HG03108 (cell line): ENCODE results near the gene BOD1L1.

Experiments used
- ATAC-seq: cut with Tn5 transposase; IDR thresholded peaks from one replicate; pipeline ENCODE4 v1.9.1; 2021; ENCODE audit warnings: moderate library complexity; ENCODE audit not compliant: unreplicated experiment

BOD1L1 gene

DNA sequence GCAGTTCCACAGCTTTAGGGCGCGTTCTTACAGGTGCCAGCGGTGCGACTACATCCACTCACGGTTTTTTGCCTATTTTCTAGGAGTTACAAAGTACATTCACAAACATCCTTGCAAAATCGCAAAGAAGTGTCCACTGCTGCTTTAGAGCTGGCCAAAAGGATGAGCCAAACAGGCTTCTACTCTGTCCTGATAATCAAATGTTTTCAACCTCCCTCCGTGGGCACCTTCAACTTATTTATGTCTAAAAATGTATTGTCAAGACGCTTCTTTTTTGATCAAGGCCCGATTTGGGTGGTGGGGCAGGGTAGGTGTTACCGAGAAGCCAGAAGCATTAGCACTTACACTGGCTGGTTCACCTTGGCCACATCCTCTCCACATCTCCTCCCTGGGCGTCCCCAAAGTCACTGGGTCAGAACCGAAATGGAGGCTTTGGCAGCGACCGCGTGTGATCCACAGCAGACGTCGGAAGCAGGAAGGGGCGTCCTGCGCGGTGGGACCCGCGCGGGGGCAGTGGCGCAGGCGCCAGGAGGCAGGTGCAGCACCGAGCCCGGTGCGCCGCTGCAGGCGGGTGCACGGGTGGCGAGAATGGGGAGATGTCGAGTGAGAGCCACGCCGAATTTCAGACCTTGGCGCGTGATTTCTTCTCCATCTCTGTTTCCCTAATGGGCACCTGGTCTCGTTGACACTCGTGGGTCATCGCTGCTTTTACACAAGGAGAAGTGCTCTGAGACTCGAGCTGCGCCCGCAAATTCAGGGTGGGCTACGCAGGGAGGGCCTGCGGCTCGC is 100.1 kb downstream of the BOD1L1 start:
- no peak for ATAC-seq

- no peak for ATAC-seq
Observed at GRCh38 chr4:13526658-13527057, 100.9 kb downstream of the BOD1L1 start.

DNA sequence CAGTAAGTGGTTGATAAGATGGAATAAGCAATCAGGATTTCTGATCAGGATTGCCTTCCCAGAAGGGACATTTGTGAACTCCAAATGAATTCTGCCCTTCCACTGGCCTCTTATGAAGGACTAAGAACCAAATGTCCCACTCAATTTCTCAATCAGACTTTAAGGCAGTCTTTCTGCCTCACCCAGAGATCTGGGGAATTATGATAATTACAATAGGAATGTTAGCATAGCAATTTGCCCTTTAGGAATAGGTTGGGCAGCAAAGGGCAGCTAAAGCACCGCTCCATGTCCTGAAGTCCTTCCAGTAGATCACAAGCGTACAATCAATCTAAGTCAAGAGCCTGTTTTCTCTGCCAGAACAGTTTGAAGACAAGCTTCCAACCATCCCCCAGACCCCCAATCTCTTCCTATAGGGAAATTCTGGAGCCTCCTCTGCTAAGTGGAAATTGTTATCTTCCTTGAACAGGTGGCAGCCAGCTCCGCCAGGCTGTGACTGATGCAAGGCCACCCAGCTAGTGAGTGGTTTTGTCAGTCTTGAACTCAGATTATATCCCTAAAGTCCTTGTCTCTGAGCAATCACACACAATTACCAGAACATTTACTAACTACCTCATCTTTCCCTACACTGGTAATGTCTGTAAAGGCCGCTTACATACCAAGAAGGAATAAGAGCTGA is 101.8 kb downstream of the BOD1L1 start:
- ATAC-seq, result no peak

DNA sequence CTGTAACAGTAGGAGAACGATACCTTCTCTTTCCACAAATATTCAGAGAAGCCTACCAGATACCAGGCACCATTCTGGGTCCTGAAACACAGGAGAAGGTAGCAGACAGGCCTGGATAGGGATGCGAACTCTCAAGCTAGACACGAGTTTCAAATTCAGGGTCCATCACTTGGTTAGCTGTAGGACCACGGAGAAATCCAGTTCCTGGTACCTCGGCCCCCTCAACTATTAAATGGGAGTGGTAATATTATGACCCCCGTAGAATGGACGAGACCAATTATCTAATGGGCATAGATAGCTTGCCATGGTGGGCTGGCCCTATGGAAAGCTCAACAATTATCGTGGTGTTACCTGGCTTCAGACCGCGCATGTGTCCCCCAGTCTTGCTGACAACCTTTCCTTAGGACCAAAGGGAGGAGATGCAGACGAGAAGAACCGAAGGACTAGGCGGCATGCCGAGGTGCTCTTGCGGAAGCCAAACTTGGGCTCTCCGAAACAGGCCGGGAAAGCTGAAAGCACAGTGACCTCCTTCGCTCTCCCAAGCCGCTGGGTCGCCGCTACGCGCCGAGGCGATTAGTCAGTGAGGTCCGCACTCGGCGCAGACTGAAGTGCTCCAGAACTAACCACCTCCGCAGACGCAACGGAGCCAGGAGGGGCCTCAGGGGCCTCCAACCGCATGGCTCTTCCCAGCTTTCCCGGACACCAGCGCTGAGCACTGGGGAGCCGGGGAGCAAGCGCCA is 102.9 kb downstream of the BOD1L1 start:
- no peak for ATAC-seq

DNA sequence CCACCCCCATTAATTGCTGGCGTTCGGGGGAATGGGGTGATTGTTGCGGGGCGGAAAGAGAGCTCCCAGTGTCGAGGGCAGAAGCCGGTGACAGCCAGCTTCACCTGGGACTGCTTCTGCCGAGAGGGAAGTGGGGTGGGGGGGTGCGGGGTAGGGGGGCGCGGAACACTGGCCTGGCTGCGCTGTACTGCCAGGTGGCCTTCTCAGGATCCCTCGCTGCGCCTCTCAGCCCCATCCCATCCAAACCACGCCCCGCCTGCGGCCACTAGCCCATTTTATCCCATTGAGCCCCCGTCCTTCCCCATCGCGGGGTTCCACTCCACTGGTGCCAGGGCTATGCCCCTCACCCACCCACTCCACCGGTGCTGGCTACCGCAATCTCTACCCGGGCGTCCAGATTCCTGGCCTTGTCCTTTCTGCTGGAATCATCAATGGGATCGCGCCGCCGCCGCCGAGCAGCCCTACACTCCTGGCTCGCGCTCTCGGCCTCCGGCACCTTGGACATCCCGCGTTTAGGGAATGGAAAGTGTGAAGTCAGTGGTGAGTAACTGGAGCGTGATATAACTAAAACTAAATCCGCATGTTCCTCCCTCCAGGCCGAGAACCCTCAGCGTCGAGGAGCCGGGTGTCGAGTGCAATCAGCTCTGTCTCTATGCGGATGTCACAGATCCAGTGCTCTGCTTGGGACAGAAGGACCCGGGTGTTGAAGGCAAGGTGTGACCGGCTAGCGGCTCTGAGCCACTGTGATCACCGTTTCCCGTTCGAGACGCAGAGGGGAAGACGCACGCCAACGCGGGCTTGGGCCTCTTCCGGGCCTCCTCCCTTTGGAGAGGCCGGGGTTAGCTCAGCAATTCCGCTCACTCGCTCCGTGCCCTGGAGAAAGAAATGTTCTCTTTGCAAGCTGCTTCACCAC is 103.7 kb downstream of the BOD1L1 start:
- no peak for ATAC-seq

DNA sequence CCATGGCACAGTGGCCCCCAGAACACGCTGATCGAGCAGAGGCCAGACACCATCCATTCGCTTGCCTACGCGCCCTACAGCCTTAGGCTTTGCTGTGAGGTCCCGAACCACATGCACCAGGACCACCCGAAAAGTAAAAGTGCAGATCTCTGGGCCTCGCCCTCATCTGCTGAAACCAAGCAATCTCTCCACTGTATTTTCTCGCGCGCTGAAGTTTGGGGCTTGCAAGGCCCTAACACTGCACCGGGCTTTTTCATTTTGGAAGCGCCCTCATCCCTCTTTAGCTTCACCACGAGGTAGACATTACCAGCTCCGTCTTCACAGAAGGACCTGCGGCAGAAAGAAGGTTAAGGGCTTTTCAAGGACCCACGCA is 104.4 kb downstream of the BOD1L1 start:
- no peak for ATAC-seq

DNA sequence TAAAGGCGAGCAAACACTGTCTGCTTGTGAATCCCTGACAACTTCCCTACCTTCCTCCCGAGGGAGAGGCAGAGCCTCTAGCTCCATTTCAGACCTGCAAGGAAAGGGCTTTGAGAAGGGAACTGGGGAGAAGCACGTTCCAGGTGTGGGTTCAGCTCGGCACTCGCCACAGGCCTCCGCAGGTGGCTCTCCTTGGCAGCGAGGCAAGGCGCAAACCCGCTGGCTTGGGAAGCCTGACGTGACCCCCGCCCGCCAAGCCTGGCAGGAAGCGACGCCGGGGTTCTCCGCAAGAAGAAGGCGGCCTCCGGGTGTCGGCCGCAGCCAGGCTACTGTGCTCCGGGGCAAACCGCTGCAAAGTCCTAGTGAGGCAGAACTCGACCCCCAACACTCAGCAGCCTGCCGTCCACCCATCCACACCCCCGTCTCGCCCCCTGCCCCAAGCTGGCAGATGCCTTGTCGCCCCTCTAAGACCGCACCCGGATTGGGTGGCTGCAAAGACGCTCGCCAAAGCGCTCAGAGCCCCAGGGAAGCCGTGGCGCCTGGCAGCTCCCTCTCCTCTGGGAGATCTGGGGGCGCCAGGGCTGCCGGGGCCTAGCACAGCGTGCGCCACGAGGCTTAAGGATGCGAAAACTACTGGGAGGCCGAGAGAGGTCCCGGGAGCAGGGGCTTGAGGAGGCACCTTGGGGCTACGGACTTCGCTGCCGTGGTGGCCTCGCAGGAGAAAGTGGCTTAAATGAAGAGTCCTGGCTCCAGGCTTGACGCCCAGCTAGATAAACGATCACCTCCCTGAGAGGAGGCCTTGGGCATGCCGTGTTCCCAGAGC is 105.0 kb downstream of the BOD1L1 start:
- no peak for ATAC-seq

GRCh38 chr4:13521047-13521446 is 106.5 kb downstream of the BOD1L1 start:
- no peak for ATAC-seq
